Measurements from ENCODE around the gene OBSCN. TPM values are rescaled to one million over a fixed set of nuclear protein-coding genes. Genes with fewer than 3 reads are reported as not detected.

Gene OBSCN
- total and polyA plus RNA-seq, 7 donors: 0.92 to 21.0 (median 13.1) TPM

DNA sequence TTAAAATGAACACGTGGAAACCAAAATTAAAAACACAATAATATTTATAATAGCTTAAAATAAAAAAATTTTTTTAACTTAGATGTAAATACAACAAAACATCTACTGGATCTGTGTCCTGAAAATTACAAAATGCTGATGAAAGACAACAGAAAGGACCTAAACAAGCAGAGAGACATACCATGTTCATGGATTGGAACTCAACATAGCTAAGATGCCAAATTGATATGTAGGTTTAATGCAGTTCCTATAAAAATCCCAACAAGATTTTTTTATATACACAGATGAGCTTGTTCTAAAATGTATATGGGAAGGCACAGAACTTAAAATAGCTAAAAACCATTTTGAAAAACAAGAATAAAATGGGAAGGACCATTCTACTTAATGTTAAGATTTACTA, 117.4 kb downstream of the OBSCN start:
- intact Hi-C loops (cut with DNase I): loop anchor here (10.0 kb wide), 1 partner anchor 80 kb away; no protein-coding TSS in a partner anchor
- 65 to 74% methylated on average over 1 of the region's 1 CpG for WGBS, 2 donors
- no peak overlapping the region for H3K27ac ChIP-seq
- H3K4me1 ChIP-seq: no peaks in the 10 kb centered on the region
- no peaks in the 10 kb centered on the region for H3K27me3 ChIP-seq
- DNase-seq: no peak
- peaks cover 0 to 17% (median 6%) of the 10 kb centered on the region in 4 donors for H3K9me3 ChIP-seq
- H3K4me3 ChIP-seq: no peak overlapping the region
- TF ChIP-seq POLR2A (IDR thresholded peaks at IDR 0.05) (no peak), EP300 (IDR thresholded peaks at IDR 0.05) (no peak), POLR2AphosphoS5 (IDR thresholded peaks at IDR 0.05) (no peak)
- TF ChIP-seq, protein P1, sequence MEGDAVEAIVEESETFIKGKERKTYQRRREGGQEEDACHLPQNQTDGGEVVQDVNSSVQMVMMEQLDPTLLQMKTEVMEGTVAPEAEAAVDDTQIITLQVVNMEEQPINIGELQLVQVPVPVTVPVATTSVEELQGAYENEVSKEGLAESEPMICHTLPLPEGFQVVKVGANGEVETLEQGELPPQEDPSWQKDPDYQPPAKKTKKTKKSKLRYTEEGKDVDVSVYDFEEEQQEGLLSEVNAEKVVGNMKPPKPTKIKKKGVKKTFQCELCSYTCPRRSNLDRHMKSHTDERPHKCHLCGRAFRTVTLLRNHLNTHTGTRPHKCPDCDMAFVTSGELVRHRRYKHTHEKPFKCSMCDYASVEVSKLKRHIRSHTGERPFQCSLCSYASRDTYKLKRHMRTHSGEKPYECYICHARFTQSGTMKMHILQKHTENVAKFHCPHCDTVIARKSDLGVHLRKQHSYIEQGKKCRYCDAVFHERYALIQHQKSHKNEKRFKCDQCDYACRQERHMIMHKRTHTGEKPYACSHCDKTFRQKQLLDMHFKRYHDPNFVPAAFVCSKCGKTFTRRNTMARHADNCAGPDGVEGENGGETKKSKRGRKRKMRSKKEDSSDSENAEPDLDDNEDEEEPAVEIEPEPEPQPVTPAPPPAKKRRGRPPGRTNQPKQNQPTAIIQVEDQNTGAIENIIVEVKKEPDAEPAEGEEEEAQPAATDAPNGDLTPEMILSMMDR (IDR thresholded peaks at IDR 0.05): no peak
- H3K36me3 ChIP-seq: peaks cover 0 to 17% (median 3%) of the 10 kb centered on the region in 4 donors

DNA sequence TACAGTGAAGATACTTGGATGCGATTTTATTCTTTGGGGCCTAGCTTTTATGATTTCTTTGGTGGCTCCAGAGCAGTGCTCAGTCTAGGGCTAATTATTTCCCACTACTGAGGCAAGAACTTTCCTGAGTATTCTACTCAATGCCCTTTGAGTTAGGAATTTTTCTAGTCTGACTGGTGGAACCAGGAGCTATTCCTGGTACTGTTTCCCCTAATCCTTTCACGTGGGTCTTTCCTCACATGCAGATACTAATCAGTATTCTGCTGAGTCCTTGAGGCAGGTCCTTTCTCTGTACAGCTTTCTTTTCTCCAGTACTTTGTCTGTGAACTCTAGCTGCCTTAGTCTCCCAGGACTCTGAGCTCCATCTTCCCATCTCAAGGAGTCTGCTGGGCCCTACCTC, 122.0 kb downstream of the OBSCN start:
- H3K9me3 ChIP-seq: peaks cover 0 to 13% (median under 1%) of the 10 kb centered on the region in 4 donors
- intact Hi-C loops (cut with DNase I): loop anchor here (10.0 kb wide), 1 partner anchor 85 kb away; no protein-coding TSS in a partner anchor
- no peak for DNase-seq

DNA sequence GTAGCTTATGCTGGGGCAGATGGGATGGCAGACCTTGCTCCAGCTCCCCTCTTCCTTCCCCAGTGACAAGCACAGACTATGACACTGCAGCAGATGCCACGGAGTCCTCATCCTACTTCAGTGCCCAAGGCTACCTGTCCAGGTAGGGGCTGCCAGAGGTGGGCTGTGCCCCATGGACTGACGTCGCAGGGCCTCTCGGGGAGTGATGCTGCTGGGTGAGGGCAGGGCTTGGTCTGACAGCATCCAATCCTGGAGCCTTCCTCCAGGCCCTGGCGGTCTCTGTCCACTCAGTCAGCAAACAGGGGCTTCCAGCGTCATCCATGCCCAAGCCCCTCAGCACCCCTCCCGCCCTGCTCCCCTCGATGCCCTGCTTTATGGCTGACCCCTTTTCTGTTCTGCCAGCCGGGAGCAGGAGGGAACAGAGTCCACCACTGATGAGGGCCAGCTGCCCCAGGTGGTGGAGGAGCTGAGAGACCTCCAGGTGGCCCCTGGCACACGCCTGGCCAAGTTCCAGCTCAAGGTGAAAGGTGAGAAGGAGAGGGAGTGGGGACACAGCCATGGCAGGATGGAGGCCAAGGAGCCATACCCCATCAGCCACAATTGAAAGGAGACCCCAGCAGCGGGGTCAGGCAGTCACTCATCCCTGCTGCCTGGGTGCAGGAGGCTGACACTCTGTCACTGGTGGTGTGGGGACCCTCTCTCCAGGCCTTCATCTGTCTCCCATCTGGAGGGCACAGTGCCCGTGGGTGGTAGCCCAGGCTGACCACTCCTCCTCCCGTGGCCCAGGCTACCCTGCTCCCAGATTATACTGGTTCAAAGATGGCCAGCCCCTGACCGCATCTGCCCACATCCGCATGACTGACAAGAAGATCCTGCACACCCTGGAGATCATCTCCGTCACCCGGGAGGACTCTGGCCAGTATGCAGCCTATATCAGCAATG, 125.2 kb downstream of the OBSCN start:
- WGBS, 2 donors: 88 to 95% methylated on average over 17 of the region's 17 CpGs
- no peaks in the 10 kb centered on the region for H3K9me3 ChIP-seq
- intact Hi-C loops (cut with DNase I): no loop called here
- H3K27me3 ChIP-seq: no peaks in the 10 kb centered on the region
- TF ChIP-seq EP300 (IDR thresholded peaks at IDR 0.05): no peak
- no peak for TF ChIP-seq POLR2AphosphoS5 (IDR thresholded peaks at IDR 0.05)
- TF ChIP-seq, protein P1 (IDR thresholded peaks at IDR 0.05): no peak
- no peak for TF ChIP-seq POLR2A (IDR thresholded peaks at IDR 0.05)
- H3K36me3 ChIP-seq: no peaks in the 10 kb centered on the region
- H3K4me3 ChIP-seq: no peak overlapping the region
- no peak overlapping the region for H3K27ac ChIP-seq
- peak; percentile 53 for DNase-seq
- no peaks in the 10 kb centered on the region for H3K4me1 ChIP-seq

More for the DNA sequence above, 122.0 kb downstream of the OBSCN start:
- Histone ChIP-seq H3K4me3 (no peak overlapping the region), H3K4me1 (no peaks in the 10 kb centered on the region), H3K36me3 (no peaks in the 10 kb centered on the region), H3K27ac (no peak overlapping the region), H3K27me3 (no peaks in the 10 kb centered on the region)
- TF ChIP-seq POLR2AphosphoS5 (IDR thresholded peaks at IDR 0.05) (no peak), POLR2A (IDR thresholded peaks at IDR 0.05) (no peak), EP300 (IDR thresholded peaks at IDR 0.05) (no peak)
- TF ChIP-seq, protein P1 (IDR thresholded peaks at IDR 0.05): no peak
- 72 to 87% methylated on average over 2 of the region's 2 CpGs for WGBS, 2 donors

DNA sequence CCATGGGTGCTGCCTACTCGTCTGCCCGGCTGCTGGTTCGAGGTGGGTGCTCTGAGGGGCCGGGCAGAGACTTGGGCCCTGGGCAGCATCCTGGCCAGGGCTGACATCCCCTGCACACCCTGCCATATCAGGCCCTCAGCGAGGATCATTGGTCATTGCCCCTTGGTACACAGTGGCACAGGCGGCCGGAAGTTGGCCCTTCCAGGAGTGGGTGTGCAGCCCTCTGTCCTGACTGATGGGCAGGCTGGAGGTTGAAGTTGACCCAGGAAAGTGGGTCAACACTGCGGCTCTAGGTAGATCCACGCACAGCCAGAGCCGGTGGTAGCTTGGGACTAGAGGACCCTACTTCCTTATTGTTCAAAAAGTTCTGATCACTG, 125.9 kb downstream of the OBSCN start:
- Histone ChIP-seq H3K36me3 (no peaks in the 10 kb centered on the region), H3K27ac (no peak overlapping the region), H3K4me3 (no peak overlapping the region), H3K27me3 (no peaks in the 10 kb centered on the region), H3K4me1 (no peaks in the 10 kb centered on the region), H3K9me3 (no peaks in the 10 kb centered on the region)
- DNase-seq: peak; percentile 53
- intact Hi-C loops (cut with DNase I): no loop called here
- 93% methylated on average over 10 of the region's 10 CpGs for WGBS, 2 donors
- no peak for TF ChIP-seq POLR2A (IDR thresholded peaks at IDR 0.05)

DNA sequence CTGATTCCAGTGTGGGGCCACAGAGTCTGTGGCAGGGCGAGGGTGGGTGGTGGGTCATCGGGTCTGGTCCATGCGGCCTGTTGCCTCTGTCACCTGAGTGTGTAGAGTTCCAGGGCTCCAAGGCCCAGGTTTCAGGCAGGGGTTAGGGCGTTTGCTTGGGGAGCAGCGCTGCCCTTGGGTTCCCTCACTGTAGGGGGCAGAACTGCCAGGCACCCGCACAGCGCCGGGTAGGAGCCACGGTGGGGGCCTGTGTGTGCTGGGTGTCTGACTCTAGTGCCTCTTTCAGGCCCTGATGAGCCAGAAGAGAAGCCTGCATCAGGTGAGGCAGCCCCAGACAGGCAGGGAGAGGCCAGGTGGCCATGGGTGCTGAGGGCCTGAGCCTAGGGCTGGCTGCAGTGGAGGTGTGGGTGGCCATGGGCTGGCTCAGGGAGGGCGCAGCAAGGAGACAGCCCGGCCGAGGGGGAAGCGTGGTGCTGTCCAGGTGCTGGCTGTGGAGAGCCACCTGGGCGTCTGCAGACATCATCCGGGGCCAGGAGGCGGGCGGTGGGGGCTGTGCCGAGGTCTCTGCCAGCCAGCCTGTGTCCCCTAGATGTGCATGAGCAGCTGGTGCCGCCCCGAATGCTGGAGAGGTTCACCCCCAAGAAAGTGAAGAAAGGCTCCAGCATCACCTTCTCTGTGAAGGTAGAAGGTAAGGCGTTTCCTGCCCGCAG, 126.5 kb downstream of the OBSCN start:
- no peak for TF ChIP-seq POLR2AphosphoS5 (IDR thresholded peaks at IDR 0.05)
- TF ChIP-seq EP300 (IDR thresholded peaks at IDR 0.05): no peak
- no peak for TF ChIP-seq POLR2A (IDR thresholded peaks at IDR 0.05)
- TF ChIP-seq, protein P1 (IDR thresholded peaks at IDR 0.05): no peak
- peaks cover 0 to under 1% (median 0%) of the 10 kb centered on the region in 4 donors for H3K36me3 ChIP-seq
- no peak overlapping the region for H3K27ac ChIP-seq
- no peak overlapping the region for H3K4me3 ChIP-seq
- H3K9me3 ChIP-seq: no peaks in the 10 kb centered on the region
- intact Hi-C loops (cut with DNase I): no loop called here
- 94 to 95% methylated on average over 22 of the region's 22 CpGs for WGBS, 2 donors
- peak; percentile 47 for DNase-seq
- H3K27me3 ChIP-seq: no peaks in the 10 kb centered on the region
- no peaks in the 10 kb centered on the region for H3K4me1 ChIP-seq

Data from sigmoid colon (tissue), 7 donors.